Measurements from ENCODE around the gene MEIS2.

The MEIS2 gene

GRCh38 chr15:36878684-36879262 lies 221.6 kb downstream of the MEIS2 start:
- DNase-seq (ENCODE audit: low spot score): no peak

DNA sequence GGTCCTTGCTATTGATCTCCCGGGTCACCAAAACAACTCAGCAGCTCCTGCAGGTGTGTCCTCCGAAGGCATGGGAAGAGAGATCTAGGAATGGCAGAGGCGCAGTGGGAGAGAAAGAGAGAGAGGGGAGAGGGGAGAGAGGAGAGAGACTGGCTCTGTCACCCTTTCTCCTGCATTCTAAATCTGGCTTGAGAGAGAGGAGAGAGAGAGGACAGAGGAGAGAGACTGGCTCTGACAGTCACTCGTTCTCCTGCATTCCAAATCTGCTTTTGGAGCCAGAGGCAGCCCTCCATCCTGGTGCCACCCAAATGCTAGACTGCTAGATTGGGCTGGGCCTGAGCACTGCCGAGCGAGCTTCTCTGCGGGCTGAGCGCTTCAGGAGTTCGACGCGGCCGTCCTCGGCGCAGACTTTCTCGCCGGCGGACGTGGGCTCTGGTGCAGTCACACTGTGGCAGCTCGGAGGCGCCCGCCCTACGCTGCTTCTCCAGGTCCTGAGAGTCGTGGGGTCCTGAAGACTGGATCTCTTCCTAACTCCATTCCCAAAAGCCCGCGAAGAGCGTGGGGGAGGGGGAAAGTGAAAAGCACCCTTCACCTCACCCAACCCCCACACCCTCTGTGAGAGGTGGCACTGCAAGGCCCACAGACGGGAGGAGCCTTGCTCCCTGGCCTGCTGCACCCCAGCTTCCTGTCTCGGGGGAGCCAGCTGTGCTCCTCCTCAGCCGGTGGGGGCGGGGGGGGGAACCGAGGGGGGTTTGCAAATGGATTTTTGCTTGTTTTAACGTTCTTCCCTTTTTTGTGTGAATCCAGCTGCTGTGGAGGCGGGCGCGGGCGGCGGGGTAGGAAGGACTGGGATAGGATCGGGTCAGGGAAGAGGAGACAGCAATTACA lies 222.3 kb downstream of the MEIS2 start:
- no peak for DNase-seq (ENCODE audit: low spot score)

GRCh38 chr15:36877294-36877693 lies 223.1 kb downstream of the MEIS2 start:
- no peak for DNase-seq (ENCODE audit: low spot score)

- no peak for DNase-seq (ENCODE audit: low spot score)
Observed at GRCh38 chr15:36875740-36876334, 224.5 kb downstream of the MEIS2 start.

DNA sequence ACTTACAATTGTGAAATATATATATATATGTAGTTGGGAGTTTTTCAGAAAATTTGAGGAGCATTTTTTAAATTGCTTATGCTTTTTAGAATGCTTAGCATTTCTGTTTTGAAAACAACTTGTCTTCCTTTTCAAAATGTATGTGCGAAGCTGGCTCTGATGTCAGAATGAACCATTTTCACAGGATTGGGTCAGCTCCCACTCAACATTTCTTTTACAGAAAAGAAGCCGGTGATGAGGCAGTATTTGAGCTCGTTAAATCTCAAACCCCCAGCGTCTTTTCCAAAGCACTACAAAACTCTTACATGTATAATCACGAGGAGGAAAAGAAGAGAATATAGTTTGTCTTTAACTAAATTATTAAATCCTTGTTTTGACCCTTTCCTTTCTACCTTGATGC lies 225.4 kb downstream of the MEIS2 start:
- DNase-seq (ENCODE audit: low spot score): no peak

DNA sequence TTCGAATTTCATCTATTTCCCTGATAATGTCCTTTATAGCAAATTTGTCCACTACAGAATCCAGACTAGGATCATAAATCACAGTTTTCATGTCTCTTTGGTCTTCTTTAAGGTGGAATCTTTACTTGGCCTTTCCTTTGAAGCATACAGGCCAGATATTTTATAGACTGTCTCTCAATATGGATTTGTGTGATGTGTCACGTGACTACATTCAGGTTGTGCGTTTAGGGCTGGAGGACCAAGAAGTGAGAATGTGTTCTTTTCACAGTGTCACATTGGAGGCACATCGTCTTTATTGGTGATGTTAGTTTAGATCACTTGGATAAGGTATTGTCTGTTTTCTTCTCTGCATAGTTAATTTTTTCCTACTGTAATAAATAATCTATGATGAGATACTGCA lies 232.9 kb downstream of the MEIS2 start:
- DNase-seq (ENCODE audit: low spot score): no peak

GRCh38 chr15:36866896-36867295 lies 233.5 kb downstream of the MEIS2 start:
- DNase-seq (ENCODE audit: low spot score): no peak

GRCh38 chr15:36863570-36863969 lies 236.8 kb downstream of the MEIS2 start:
- no peak for DNase-seq (ENCODE audit: low spot score)

DNA sequence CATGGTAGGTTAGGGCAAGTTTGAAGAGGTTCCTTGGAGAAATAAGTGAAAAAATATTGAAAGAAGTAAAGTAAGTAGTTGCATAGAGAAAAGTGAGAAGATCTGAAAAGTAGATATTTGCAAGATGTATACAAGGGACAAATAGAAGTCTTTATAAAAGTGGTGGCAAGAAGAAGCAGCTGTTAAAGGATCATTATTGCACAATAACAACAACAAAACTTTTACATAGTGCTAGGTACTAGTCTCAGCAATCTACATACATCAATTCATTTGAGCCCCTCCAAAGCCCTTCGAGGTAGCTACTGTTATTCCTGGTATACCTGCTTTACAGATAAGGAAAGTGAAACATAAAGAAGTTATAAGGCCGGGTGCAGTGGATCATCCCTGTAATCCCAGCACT lies 239.6 kb downstream of the MEIS2 start:
- no peak for DNase-seq (ENCODE audit: low spot score)

DNA sequence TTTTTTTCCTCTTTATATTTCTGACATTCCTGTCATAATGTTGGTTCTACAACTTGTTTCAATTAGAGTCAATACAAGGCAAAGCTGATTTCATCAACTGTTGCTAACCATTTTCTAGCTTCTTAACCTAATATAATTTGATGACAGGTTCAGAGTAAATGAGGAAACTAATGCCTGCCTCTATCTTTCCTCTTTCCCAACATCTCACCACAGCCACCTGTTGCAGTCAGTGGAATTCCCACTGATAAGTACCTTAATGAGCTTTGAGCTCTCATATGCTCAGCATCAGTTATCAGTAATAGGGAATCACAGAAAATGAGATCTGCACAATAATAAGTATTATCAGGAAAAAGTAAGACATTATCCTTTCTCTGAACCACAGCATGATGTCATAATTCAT lies 241.9 kb downstream of the MEIS2 start:
- no peak for DNase-seq (ENCODE audit: low spot score)

DNA sequence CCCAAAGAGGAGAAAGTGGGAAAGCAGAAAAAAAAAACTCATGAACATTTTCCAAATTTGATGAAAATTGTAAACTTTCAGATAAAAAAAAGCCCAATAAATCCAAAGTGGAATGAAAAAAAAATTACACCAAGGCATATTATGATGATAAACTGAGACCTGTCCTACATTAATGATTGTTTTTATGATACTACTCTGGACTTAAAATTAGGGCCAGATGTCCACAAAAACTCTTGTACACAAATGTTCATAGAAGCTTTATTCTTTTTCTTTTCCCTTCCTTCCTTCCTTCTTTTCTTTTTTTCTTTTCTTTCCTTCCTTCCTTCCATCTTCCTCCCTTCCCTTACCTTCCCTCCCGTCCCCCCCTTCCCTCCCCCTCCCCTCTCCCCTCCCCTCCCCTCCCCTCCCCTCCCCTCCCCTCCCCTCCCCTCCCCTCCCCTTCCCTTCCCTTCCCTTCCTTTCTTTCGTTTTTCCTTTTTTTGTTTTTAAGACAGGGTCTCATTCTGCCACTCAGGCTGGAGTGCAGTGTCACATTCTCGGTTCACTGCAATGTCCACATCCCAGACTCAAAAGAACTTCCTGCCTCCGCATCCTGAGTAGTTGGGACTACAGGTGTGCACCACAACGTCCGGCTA lies 243.9 kb downstream of the MEIS2 start:
- no peak for DNase-seq (ENCODE audit: low spot score)

DNA sequence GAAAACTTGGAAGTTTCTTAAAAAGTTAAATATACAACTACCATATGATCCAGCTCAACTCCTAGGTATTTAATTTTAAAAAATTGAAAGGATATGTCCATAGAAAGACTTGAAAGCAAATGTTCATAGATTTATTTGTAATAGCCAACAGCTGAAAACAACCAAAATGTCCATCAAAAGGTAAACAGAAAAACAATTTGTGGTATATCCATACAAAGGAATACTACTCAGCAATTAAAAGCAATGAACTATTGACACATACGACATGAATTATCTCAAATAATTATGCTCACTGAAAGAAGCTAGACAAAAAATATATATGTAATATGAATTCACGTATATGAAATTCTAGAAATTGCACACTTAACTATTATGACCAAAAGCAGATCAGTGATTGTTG lies 249.5 kb downstream of the MEIS2 start:
- DNase-seq (ENCODE audit: low spot score): no peak

GRCh38 chr15:36845270-36845669 lies 255.1 kb downstream of the MEIS2 start:
- DNase-seq (ENCODE audit: low spot score): no peak

DNA sequence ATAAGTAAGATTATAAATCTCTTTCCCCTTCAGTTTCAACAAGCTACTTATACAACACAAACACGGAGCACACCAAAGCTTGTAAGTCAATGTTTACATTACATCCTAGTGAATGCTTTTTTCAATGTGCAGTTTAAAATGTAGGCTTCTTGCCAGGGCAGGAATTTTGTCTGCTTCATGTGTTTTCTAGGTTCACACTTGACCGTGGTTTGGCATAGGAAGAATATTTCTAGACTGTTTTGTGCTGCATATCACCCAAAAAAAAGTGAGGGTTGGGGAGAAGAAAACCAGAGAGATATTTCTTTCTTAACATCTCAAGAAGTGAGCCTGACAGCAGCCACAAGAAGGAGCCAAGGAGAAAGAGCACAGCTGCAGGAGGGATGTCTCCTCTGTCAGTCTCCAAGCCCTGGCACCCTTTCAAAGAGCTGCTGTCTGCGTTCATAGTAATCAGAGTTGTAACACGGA lies 255.8 kb downstream of the MEIS2 start:
- peak; percentile 31 for DNase-seq (ENCODE audit: low spot score)

DNA sequence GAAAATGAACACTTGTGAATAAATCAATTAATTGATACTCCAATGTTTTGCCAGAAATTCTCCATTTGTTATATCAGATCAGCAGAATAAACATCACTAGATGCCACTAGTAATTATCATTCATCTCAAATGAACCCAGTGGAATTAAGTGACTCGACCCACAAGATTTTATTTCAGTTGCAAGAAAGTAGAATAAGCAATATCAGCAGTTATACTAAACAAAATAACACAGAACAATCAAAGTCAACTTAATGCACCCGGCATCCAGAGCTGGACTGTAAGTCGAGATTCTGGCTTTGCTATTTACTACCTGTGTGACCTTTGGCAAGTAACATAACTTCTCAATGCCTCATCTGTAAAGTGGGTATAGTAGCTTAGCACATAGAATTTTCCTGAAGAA lies 256.5 kb downstream of the MEIS2 start:
- DNase-seq (ENCODE audit: low spot score): no peak

DNA sequence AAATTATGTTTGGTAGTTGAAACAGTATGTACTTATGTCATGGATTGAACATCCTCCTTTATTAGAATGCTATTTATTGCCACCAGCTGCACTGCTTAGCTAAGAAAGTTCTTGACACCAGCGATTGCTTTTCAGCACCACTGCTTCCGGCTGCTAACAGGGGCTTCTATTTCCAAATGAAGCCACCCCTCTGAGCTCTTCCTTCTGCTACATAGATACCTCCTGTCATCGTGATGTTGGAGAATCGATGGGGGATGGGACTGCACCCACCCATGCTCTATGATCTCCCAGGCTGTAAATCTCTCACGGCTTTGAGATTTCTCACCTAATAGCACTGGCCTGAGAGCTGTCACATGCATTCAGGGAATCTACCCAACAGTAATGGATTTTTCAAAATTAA lies 259.2 kb downstream of the MEIS2 start:
- DNase-seq (ENCODE audit: low spot score): no peak

Measured in GM03348 (cell line).